Natural killer cell (primary cell): ENCODE data around the gene MRPL53. TPM values are rescaled to one million over a fixed set of nuclear protein-coding genes. Genes with fewer than 3 reads are reported as not detected.

Experiments used
- ATAC-seq, 3 donors: fragments of 150-1000 bp in 2 of 3; fragments of 200-7000 bp in 1 of 3; cut with Tn5 transposase; 1 replicate in 1 of 3; 2 replicates in 2 of 3; pipeline ENCODE4 v1.10.0; 2021; ENCODE audit warnings: mild to moderate bottlenecking in 2 of 3, moderate library complexity in 2 of 3
- DNase-seq, 2 donors: peaks; one replicate each; pipeline versions ENCODE4 v3.0.0 to v3.0.0-alpha.2; 2013 to 2021; ENCODE audit warnings: mixed read lengths in 1 of 2
- H3K27ac ChIP-seq: one replicate; pipeline ENCODE4 v1.5.1; 2013; ENCODE audit warnings: mild to moderate bottlenecking, low read length
- H3K27me3 ChIP-seq: one replicate; pipeline ENCODE4 v1.6.1; 2013; ENCODE audit warnings: low read length; ENCODE audit not compliant: control insufficient read depth, insufficient read depth
- H3K36me3 ChIP-seq: one replicate; pipeline ENCODE4 v1.6.1; 2013; ENCODE audit warnings: low read length; ENCODE audit not compliant: control insufficient read depth, insufficient read depth
- H3K4me1 ChIP-seq: one replicate; pipeline ENCODE4 v1.6.1; 2013; ENCODE audit warnings: low read length; ENCODE audit not compliant: control insufficient read depth, insufficient read depth
- H3K4me3 ChIP-seq: one replicate; pipeline ENCODE4 v1.5.1; 2013; ENCODE audit warnings: low read length
- H3K9me3 ChIP-seq: one replicate; pipeline ENCODE4 v1.6.1; 2013; ENCODE audit warnings: low read length; ENCODE audit not compliant: control insufficient read depth, insufficient read depth
- H3K27ac Mint-ChIP-seq, 2 donors: one replicate each; pipeline ENCODE4 v1.8.0; 2022; ENCODE audit warnings: mild to moderate bottlenecking in 2 of 2, mixed read lengths in 2 of 2, moderate library complexity in 1 of 2
- H3K27me3 Mint-ChIP-seq, 2 donors: one replicate each; pipeline ENCODE4 v1.8.0; 2022; ENCODE audit warnings: low read depth in 2 of 2, mixed read lengths in 2 of 2
- H3K36me3 Mint-ChIP-seq: one replicate; pipeline ENCODE4 v1.8.0; 2022; ENCODE audit warnings: mixed read lengths
- H3K4me1 Mint-ChIP-seq, 2 donors: one replicate each; pipeline ENCODE4 v1.8.0; 2022; ENCODE audit warnings: mixed read lengths in 2 of 2
- H3K4me3 Mint-ChIP-seq: one replicate; pipeline ENCODE4 v1.8.0; 2022; ENCODE audit warnings: mild to moderate bottlenecking, moderate library complexity, mixed read lengths
- H3K9me3 Mint-ChIP-seq, 2 donors: one replicate each; pipeline ENCODE4 v1.8.0; 2022; ENCODE audit warnings: mixed read lengths in 2 of 2
- whole genome bisulfite sequencing: methylation state at CpG from one replicate; pipeline ENCODE4 v1.1.7; 2013; ENCODE audit warnings: missing lambda C conversion rate; ENCODE audit not compliant: insufficient coverage; 5-methylcytosine and 5-hydroxymethylcytosine counted together
- intact Hi-C: fragments of 100-400 bp; cut with micrococcal nuclease; formaldehyde crosslinking; loops from one replicate; pipeline ENCODE4 v1.14.2; 2022
- total RNA-seq, 4 donors: library from RNA; stranded (reverse); fragments of 120-200 nt in 1 of 4; gene quantifications; one replicate each; pipeline versions ENCODE4 v1.2.3 to v1.2.4, GENCODE V29; 2013 to 2022
- TF ChIP-seq, protein P1 (sequence below): fragments of 200-600 bp; IDR thresholded peaks from one replicate; pipeline ENCODE4 v1.8.0; 2022; ENCODE audit warnings: antibody characterized with exemption

The MRPL53 gene
- total RNA-seq, result 10 to 100 TPM; 42.4 to 49.7 (median 42.4) TPM
- total RNA-seq (2013), result 42.8 TPM

DNA sequence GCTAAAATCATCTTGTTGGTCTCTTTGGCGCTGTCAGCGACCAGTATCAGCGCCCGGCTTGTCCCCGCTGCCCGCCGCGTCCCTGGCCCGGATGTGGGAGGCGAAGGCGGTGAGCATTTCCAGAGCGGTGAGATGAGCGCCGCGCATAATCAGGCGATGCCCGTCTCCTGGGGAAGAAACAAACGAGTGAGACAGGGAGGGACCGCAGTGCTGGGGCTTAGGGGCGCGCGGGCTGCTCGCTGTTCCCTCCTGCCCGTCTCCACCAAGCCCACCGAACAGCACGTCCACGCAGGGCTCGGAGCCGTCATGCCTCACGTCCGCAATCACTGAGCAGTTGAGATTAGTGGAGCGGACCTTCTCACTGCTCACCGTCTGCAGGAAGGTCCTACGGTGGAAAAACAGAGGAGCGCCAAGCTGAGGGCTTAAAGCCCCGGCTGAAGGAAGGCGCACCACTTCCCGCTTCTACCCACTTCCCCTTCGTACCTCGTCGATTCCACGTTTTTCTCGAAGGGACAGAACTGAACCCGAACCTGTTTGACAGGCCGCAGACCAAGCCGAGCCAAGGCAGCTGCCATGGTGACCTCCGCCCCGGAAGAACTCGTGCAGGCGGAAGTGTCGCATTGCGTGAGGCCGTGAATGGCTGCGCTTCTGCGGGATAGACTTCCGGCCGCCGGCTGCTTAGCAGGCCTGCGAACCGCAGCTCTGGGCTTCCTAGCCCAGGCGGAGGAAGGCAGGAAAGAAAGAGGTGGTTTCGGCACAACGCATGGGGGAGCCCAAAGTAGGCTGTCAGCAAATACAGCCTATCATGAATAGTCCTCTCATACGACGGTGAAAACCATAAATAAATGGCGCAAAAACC lies at the start of gene MRPL53:
TSS of gene MRPL53 (minus strand) at position 595 of the 859 bp plus-strand sequence. CDS start at position 575, 20 bp downstream.
- peak within 1 kb of the TSS; percentile 82 for H3K27ac ChIP-seq
- H3K4me3 ChIP-seq, result peak within 1 kb of the TSS; percentile 50
- ATAC-seq (peak; percentile 90 to 96 (median 94)), DNase-seq (peak; percentile 95 to 99)
- H3K4me1 Mint-ChIP-seq, result peaks cover 23 to 27% of the 10 kb centered on the region in 2 donors
- peak within 1 kb of the TSS; percentile 95 for H3K4me3 Mint-ChIP-seq
- H3K36me3 ChIP-seq, result peaks cover 14% of the 10 kb centered on the region
- under 1% methylated on average over 66 of the region's 66 CpGs for WGBS
- intact Hi-C loops, result loop anchor here (1.0 kb wide), 2 partner anchors 11 to 14 kb away; partner anchors contain the start of genes TTC31 and WBP1
- no peaks in the 10 kb centered on the region for H3K27me3 Mint-ChIP-seq
- peaks cover 24% of the 10 kb centered on the region for H3K4me1 ChIP-seq
- no peaks in the 10 kb centered on the region for H3K9me3 ChIP-seq
- no peaks in the 10 kb centered on the region for H3K36me3 Mint-ChIP-seq
- no peaks in the 10 kb centered on the region for H3K9me3 Mint-ChIP-seq
- TF ChIP-seq, protein P1, sequence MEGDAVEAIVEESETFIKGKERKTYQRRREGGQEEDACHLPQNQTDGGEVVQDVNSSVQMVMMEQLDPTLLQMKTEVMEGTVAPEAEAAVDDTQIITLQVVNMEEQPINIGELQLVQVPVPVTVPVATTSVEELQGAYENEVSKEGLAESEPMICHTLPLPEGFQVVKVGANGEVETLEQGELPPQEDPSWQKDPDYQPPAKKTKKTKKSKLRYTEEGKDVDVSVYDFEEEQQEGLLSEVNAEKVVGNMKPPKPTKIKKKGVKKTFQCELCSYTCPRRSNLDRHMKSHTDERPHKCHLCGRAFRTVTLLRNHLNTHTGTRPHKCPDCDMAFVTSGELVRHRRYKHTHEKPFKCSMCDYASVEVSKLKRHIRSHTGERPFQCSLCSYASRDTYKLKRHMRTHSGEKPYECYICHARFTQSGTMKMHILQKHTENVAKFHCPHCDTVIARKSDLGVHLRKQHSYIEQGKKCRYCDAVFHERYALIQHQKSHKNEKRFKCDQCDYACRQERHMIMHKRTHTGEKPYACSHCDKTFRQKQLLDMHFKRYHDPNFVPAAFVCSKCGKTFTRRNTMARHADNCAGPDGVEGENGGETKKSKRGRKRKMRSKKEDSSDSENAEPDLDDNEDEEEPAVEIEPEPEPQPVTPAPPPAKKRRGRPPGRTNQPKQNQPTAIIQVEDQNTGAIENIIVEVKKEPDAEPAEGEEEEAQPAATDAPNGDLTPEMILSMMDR, result no peak
- H3K27me3 ChIP-seq, result no peaks in the 10 kb centered on the region
- peak within 1 kb of the TSS; percentile 97 to 98 for H3K27ac Mint-ChIP-seq

DNA sequence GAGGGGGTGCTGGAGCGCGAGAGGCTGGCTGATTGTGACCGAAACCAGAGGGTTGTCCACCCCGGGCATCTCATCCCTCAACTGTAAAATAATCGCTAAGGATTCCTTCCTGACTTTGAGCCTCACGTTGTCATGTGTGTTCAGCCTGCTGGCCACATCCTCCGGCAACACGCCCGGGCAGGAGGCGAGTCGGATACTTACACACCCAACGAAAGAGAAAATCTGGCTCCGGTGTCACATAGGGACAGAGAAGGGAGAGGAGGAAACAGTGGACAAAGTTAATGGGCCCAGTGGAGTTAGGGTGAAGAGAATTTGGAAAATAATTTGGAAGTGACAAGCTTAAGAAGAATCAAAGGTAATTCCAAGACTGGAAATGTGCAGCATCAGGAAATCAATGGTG lies 44.2 kb upstream of the MRPL53 start:
- no peaks in the 10 kb centered on the region for H3K36me3 ChIP-seq
- Mint-ChIP-seq H3K36me3 (no peaks in the 10 kb centered on the region), H3K4me3 (peak overlapping the region; percentile 86), H3K27ac (no peak overlapping the region), H3K4me1 (peaks cover 10 to 20% of the 10 kb centered on the region in 2 donors), H3K9me3 (no peaks in the 10 kb centered on the region), H3K27me3 (peaks cover 68 to 72% of the 10 kb centered on the region in 2 donors)
- intact Hi-C loops, result loop anchor here (1.0 kb wide), 1 partner anchor 13 kb away; the partner anchor contains the start of genes AUP1 and HTRA2
- H3K27me3 ChIP-seq, result peaks cover 61% of the 10 kb centered on the region
- H3K27ac ChIP-seq, result no peak overlapping the region
- TF ChIP-seq, protein P1, result no peak
- H3K9me3 ChIP-seq, result no peaks in the 10 kb centered on the region
- no peak for DNase-seq
- ATAC-seq, result no peak
- 67% methylated on average over 13 of the region's 13 CpGs for WGBS
- peaks cover 31% of the 10 kb centered on the region for H3K4me1 ChIP-seq
- H3K4me3 ChIP-seq, result peak overlapping the region; percentile 21

DNA sequence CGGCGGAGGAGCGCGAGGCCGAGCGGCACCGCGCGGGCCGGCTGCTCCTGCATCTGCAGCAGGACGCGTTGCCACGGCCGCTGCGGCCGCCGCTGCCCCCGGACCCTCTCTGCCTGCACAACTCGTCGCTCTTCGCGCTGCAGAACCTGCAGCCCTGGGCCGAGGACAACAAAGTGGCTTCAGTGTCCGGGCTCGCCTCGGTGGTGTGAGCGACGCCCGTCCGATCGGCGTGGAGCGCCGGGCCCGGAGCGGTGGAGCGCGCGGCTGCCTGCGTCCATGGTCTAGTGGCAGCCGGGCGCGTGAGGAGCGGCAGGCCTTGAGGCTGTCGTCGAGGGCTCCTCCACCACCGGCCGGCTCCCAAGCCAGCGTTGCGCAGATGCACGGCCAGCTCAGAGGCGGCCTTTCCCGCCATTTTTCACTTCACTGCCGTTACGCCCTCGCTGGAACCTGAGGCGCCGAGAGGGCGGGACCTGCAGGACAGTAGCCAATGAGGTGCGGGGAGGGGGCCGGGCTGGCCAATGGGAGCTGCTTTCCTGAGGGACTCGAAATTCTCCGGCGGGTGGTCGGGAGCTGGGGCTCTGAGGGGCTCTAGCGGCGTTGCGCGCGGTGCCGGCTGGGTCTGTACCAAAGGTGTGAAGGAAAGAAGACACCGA lies 43.6 kb upstream of the MRPL53 start:
- WGBS, result 4% methylated on average over 72 of the region's 72 CpGs
- ATAC-seq (peak; percentile 79 to 88 (median 86)), DNase-seq (peak; percentile 65 to 79)
- peaks cover 65% of the 10 kb centered on the region for H3K27me3 ChIP-seq
- Mint-ChIP-seq H3K27ac (no peak overlapping the region), H3K9me3 (no peaks in the 10 kb centered on the region), H3K4me1 (peaks cover 10 to 20% of the 10 kb centered on the region in 2 donors), H3K27me3 (peaks cover 73 to 78% of the 10 kb centered on the region in 2 donors), H3K4me3 (peak overlapping the region; percentile 86), H3K36me3 (no peaks in the 10 kb centered on the region)
- no peak overlapping the region for H3K27ac ChIP-seq
- peak overlapping the region; percentile 21 for H3K4me3 ChIP-seq
- no peaks in the 10 kb centered on the region for H3K9me3 ChIP-seq
- H3K4me1 ChIP-seq, result peaks cover 31% of the 10 kb centered on the region
- H3K36me3 ChIP-seq, result no peaks in the 10 kb centered on the region
- TF ChIP-seq, protein P1, result no peak
- intact Hi-C loops, result loop anchor here (1.0 kb wide), 1 partner anchor 13 kb away; the partner anchor contains the start of genes AUP1 and HTRA2
